Neural cell (in vitro differentiated cells): ENCODE data around the gene CLIC4. TPM values are rescaled to one million over a fixed set of nuclear protein-coding genes. Genes with fewer than 3 reads are reported as not detected.

ENCODE experiments used
- H2AFZ ChIP-seq: fragments of 200-600, 300-800 bp; sonication (generic), shearing (Covaris generic); 2 replicates; pipeline ENCODE4 v1.6.0; 2014; ENCODE audit warnings: low read depth, mild to moderate bottlenecking, antibody characterized with exemption, low read length, moderate library complexity
- H3F3A ChIP-seq: fragments of 200-600 bp; shearing (Covaris generic); 2 replicates; pipeline ENCODE4 v1.6.1; 2016; ENCODE audit warnings: mild to moderate bottlenecking, moderate library complexity, mixed read lengths, antibody characterized with exemption, low read length; ENCODE audit not compliant: insufficient read depth, poor library complexity, severe bottlenecking
- H3K27ac ChIP-seq: fragments of 200-600, 300-800 bp; sonication (generic), shearing (Covaris generic); 2 replicates; pipeline ENCODE4 v1.5.1; 2014; ENCODE audit warnings: mild to moderate bottlenecking, low read length, moderate library complexity
- H3K27me3 ChIP-seq: fragments of 300-800, 200-600 bp; sonication (generic), shearing (Covaris generic); 2 replicates; pipeline ENCODE4 v1.6.0; 2014; ENCODE audit warnings: mild to moderate bottlenecking, low read depth, low read length, moderate library complexity; ENCODE audit not compliant: insufficient read depth
- H3K36me3 ChIP-seq: fragments of 300-800, 200-600 bp; sonication (generic), shearing (Covaris generic); 2 replicates; pipeline ENCODE4 v1.5.1; 2014; ENCODE audit warnings: mild to moderate bottlenecking, antibody characterized with exemption, low read length, moderate library complexity; ENCODE audit not compliant: insufficient read depth
- H3K4me2 ChIP-seq: fragments of 300-800, 200-600 bp; sonication (generic), shearing (Covaris generic); 2 replicates; pipeline ENCODE4 v1.6.0; 2014; ENCODE audit warnings: mild to moderate bottlenecking, low read length
- H3K4me3 ChIP-seq: fragments of 300-800, 200-600 bp; sonication (generic), shearing (Covaris generic); 2 replicates; pipeline ENCODE4 v1.5.1; 2014; ENCODE audit warnings: mild to moderate bottlenecking, low read length, moderate library complexity
- H3K79me2 ChIP-seq: fragments of 200-600 bp; shearing (Covaris generic); replicated peaks from 2 replicates; pipeline ENCODE4 v1.6.0; 2014; ENCODE audit warnings: mild to moderate bottlenecking, low read length, moderate library complexity; ENCODE audit not compliant: insufficient read depth
- H3K9ac ChIP-seq: fragments of 300-800, 200-600 bp; sonication (generic), shearing (Covaris generic); 2 replicates; pipeline ENCODE4 v1.6.1; 2016; ENCODE audit warnings: mild to moderate bottlenecking, low read length, mixed read lengths
- H3K9me2 ChIP-seq: fragments of 200-600 bp; shearing (Covaris generic); 2 replicates; pipeline ENCODE4 v1.6.1; 2016; ENCODE audit warnings: mild to moderate bottlenecking, low read length, mixed read lengths; ENCODE audit not compliant: insufficient read depth
- H3K9me3 ChIP-seq: fragments of 200-600, 300-800 bp; sonication (generic), shearing (Covaris generic); 2 replicates; pipeline ENCODE4 v1.6.1; 2016; ENCODE audit warnings: mild to moderate bottlenecking, mixed run types, low read length, moderate library complexity, mixed read lengths
- H4K20me1 ChIP-seq: fragments of 200-600 bp; shearing (Covaris generic); 2 replicates; pipeline ENCODE4 v1.6.1; 2016; ENCODE audit warnings: mild to moderate bottlenecking, mixed run types; ENCODE audit not compliant: insufficient read depth
- EP300 ChIP-seq: fragments of 450-650 bp; conservative IDR thresholded peaks from 2 replicates; pipeline ENCODE4 v1.6.1; 2014; ENCODE audit warnings: antibody characterized with exemption, mild to moderate bottlenecking, moderate library complexity; ENCODE audit not compliant: poor library complexity, severe bottlenecking
- EZH2 ChIP-seq: fragments of 200-600, 300-800 bp; shearing (Covaris generic), sonication (generic); IDR thresholded peaks from 2 replicates; pipeline ENCODE4 v1.6.1; 2014; ENCODE audit warnings: antibody characterized with exemption, low read length, borderline replicate concordance, mild to moderate bottlenecking; ENCODE audit not compliant: insufficient read depth, poor library complexity, severe bottlenecking
- MXI1 ChIP-seq: fragments of 450-650 bp; conservative IDR thresholded peaks from 2 replicates; pipeline ENCODE4 v1.6.1; 2014; ENCODE audit warnings: antibody characterized with exemption, mild to moderate bottlenecking; ENCODE audit not compliant: poor library complexity, severe bottlenecking
- POLR2AphosphoS5 ChIP-seq: IDR thresholded peaks from 2 replicates; pipeline ENCODE4 v1.6.1; 2012
- RAD21 ChIP-seq: fragments of 450-650 bp; conservative IDR thresholded peaks from 2 replicates; pipeline ENCODE4 v1.6.1; 2014; ENCODE audit warnings: antibody characterized with exemption, mild to moderate bottlenecking, moderate library complexity
- SMC3 ChIP-seq: fragments of 450-650 bp; conservative IDR thresholded peaks from 2 replicates; pipeline ENCODE4 v1.6.1; 2014; ENCODE audit warnings: antibody characterized with exemption, mild to moderate bottlenecking, moderate library complexity; ENCODE audit not compliant: poor library complexity
- TAF1 ChIP-seq: IDR thresholded peaks from 2 replicates; pipeline ENCODE4 v1.6.1; 2012; ENCODE audit warnings: low read depth
- polyA plus RNA-seq: library from polyadenylated mRNA; depleted of rRNA; stranded (reverse); fragments of >200 nt; gene quantifications from 2 replicates; pipeline ENCODE4 v1.2.3, GENCODE V29; 2014
- TF ChIP-seq, protein P1 (sequence below): fragments of 450-650 bp; IDR thresholded peaks from 2 replicates; pipeline ENCODE4 v1.5.1; 2014; ENCODE audit warnings: antibody characterized with exemption, mild to moderate bottlenecking, moderate library complexity; ENCODE audit not compliant: poor library complexity, severe bottlenecking
- TF ChIP-seq, protein P2 (sequence below): IDR thresholded peaks from 2 replicates; pipeline ENCODE4 v1.6.1; 2012; ENCODE audit warnings: borderline replicate concordance

The CLIC4 gene
- polyA plus RNA-seq, 1 donor from 2014 or later = 133 TPM

DNA sequence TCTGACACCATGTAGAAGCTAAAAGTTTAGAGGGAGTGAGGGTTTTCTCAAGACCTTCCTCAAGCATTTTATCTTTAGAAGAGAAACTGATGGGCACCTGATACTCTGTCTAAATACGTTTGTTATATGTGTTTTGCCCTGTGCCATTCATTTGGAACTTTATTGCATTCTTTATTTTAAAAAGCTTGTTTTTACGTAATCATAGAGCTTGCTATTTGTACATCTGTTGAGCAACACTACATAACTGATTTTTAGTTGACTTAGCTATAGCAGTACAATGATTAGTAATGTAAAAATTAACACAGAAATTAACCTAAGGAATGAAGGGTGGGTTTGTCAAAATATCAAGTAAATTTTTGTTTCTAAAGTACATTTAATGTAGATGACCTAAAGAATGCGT is 96.3 kb downstream of the CLIC4 start:
- Histone ChIP-seq H3K27ac (no peak overlapping the region), H3K36me3 (no peaks in the 10 kb centered on the region), H3K79me2 (peaks cover 12% of the 10 kb centered on the region)

DNA sequence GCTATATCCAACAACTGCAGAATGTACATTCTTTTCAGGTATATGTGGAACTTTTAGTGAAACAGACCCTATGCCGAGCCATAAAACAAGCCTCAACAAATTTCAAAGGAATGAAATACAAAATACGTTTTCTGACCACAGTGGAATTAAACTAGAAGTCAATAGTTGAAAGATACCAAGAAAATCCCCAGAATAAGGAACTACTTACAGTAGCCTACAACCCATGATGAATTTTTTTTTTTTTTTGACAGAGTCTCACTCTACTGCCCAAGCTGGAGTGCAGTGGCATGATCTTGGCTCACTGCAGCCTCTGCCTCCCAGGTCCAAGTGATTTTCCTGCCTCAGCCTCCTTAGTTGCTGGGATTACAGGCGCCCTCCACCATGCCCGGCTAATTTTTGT is 101.4 kb downstream of the CLIC4 start:
- no peak for TF ChIP-seq RAD21
- TF ChIP-seq, protein P1, sequence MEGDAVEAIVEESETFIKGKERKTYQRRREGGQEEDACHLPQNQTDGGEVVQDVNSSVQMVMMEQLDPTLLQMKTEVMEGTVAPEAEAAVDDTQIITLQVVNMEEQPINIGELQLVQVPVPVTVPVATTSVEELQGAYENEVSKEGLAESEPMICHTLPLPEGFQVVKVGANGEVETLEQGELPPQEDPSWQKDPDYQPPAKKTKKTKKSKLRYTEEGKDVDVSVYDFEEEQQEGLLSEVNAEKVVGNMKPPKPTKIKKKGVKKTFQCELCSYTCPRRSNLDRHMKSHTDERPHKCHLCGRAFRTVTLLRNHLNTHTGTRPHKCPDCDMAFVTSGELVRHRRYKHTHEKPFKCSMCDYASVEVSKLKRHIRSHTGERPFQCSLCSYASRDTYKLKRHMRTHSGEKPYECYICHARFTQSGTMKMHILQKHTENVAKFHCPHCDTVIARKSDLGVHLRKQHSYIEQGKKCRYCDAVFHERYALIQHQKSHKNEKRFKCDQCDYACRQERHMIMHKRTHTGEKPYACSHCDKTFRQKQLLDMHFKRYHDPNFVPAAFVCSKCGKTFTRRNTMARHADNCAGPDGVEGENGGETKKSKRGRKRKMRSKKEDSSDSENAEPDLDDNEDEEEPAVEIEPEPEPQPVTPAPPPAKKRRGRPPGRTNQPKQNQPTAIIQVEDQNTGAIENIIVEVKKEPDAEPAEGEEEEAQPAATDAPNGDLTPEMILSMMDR = no peak
- TF ChIP-seq TAF1 = no peak
- no peak for TF ChIP-seq MXI1
- no peak for TF ChIP-seq EZH2
- H3K27ac ChIP-seq = no peak overlapping the region
- no peak overlapping the region for H3K4me3 ChIP-seq
- H3K79me2 ChIP-seq = no peaks in the 10 kb centered on the region
- H3K9me2 ChIP-seq = no peaks in the 10 kb centered on the region
- H3K27me3 ChIP-seq = peaks cover 19% of the 10 kb centered on the region
- no peaks in the 10 kb centered on the region for H3K36me3 ChIP-seq
- no peak overlapping the region for H3K9ac ChIP-seq
- no peaks in the 10 kb centered on the region for H3F3A ChIP-seq
- H4K20me1 ChIP-seq = no peaks in the 10 kb centered on the region
- no peaks in the 10 kb centered on the region for H3K9me3 ChIP-seq
- no peak overlapping the region for H2AFZ ChIP-seq
- H3K4me2 ChIP-seq = no peak overlapping the region

More for the DNA sequence above, 96.3 kb downstream of the CLIC4 start:
- H3F3A ChIP-seq = no peaks in the 10 kb centered on the region
- no peak overlapping the region for H2AFZ ChIP-seq
- no peaks in the 10 kb centered on the region for H3K9me3 ChIP-seq
- H3K27me3 ChIP-seq = no peaks in the 10 kb centered on the region
- H3K9me2 ChIP-seq = no peaks in the 10 kb centered on the region
- H3K4me2 ChIP-seq = no peak overlapping the region
- TF ChIP-seq MXI1 = no peak
- TF ChIP-seq, protein P1 = no peak
- no peak for TF ChIP-seq POLR2AphosphoS5
- TF ChIP-seq SMC3 = no peak
- no peak for TF ChIP-seq TAF1
- TF ChIP-seq, protein P2, sequence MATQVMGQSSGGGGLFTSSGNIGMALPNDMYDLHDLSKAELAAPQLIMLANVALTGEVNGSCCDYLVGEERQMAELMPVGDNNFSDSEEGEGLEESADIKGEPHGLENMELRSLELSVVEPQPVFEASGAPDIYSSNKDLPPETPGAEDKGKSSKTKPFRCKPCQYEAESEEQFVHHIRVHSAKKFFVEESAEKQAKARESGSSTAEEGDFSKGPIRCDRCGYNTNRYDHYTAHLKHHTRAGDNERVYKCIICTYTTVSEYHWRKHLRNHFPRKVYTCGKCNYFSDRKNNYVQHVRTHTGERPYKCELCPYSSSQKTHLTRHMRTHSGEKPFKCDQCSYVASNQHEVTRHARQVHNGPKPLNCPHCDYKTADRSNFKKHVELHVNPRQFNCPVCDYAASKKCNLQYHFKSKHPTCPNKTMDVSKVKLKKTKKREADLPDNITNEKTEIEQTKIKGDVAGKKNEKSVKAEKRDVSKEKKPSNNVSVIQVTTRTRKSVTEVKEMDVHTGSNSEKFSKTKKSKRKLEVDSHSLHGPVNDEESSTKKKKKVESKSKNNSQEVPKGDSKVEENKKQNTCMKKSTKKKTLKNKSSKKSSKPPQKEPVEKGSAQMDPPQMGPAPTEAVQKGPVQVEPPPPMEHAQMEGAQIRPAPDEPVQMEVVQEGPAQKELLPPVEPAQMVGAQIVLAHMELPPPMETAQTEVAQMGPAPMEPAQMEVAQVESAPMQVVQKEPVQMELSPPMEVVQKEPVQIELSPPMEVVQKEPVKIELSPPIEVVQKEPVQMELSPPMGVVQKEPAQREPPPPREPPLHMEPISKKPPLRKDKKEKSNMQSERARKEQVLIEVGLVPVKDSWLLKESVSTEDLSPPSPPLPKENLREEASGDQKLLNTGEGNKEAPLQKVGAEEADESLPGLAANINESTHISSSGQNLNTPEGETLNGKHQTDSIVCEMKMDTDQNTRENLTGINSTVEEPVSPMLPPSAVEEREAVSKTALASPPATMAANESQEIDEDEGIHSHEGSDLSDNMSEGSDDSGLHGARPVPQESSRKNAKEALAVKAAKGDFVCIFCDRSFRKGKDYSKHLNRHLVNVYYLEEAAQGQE = no peak
- TF ChIP-seq EP300 = no peak
- no peak for TF ChIP-seq RAD21
- no peak for TF ChIP-seq EZH2
- no peak overlapping the region for H3K9ac ChIP-seq
- no peaks in the 10 kb centered on the region for H4K20me1 ChIP-seq
- H3K4me3 ChIP-seq = no peak overlapping the region
